Suprapubic skin (tissue), 4 donors: ENCODE results near the gene FAM200B.

ENCODE experiments used
- CTCF ChIP-seq, 2 donors: fragments of 200-600 bp in 1 of 2; fragments of 450-650 bp in 1 of 2; sonication (generic) in 1 of 2; IDR thresholded peaks; one replicate each; pipeline ENCODE4 v1.5.1; 2016 to 2019; ENCODE audit warnings: antibody characterized with exemption in 2 of 2, mild to moderate bottlenecking in 1 of 2, moderate library complexity in 1 of 2
- POLR2A ChIP-seq, 2 donors: fragments of 450-650 bp; IDR thresholded peaks; one replicate each; pipeline ENCODE4 v1.6.1; 2017; ENCODE audit warnings: antibody characterized with exemption in 2 of 2, mild to moderate bottlenecking in 2 of 2, moderate library complexity in 2 of 2
- POLR2AphosphoS5 ChIP-seq, 3 donors: sonication (generic); formaldehyde crosslinking; IDR thresholded peaks; one replicate each; pipeline ENCODE4 v1.6.1; 2017; ENCODE audit warnings: antibody characterized with exemption in 3 of 3

DNA sequence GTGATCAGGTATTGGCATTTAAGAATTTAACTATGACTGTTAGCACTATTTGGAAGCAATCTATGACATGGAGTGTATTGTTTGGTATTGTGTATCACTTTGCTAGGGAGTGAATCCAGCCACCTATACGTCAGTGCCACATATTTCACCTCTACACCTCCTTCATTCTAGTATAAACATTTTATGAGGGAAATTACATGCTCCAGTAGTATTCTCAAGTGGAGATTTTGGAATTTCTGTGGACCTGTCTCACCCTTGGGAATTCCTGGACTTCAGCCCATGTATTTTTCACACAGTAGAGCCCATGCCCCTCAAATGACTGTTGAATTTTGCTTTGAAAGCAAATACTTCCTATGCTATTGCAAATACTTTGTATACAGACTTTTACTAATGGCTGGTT lies 32.5 kb downstream of the FAM200B start:
- TF ChIP-seq POLR2AphosphoS5 (IDR thresholded peaks at IDR 0.05): no peak
- no peak for TF ChIP-seq CTCF (IDR thresholded peaks at IDR 0.05)
- no peak for TF ChIP-seq POLR2A (IDR thresholded peaks at IDR 0.05)
